Parathyroid adenoma (tissue), 2 donors: Measurements from ENCODE around the gene DNMBP.

ENCODE experiments used
- H2AFZ ChIP-seq: fragments of 300-600 bp; sonication (generic); one replicate; pipeline ENCODE4 v1.7.0; 2017; ENCODE audit warnings: antibody characterized with exemption, mild to moderate bottlenecking
- H3K27ac ChIP-seq: fragments of 300-600 bp; sonication (generic); one replicate; pipeline ENCODE4 v1.7.0; 2017
- H3K27me3 ChIP-seq: fragments of 300-600 bp; sonication (generic); one replicate; pipeline ENCODE4 v1.7.0; 2017; ENCODE audit warnings: low read length; ENCODE audit not compliant: control insufficient read depth, insufficient read depth
- H3K36me3 ChIP-seq: fragments of 300-600 bp; sonication (generic); one replicate; pipeline ENCODE4 v1.7.0; 2017; ENCODE audit warnings: low read length; ENCODE audit not compliant: control insufficient read depth, insufficient read depth
- H3K4me1 ChIP-seq: fragments of 300-600 bp; sonication (generic); one replicate; pipeline ENCODE4 v1.7.0; 2017; ENCODE audit warnings: control low read depth
- H3K4me2 ChIP-seq: fragments of 300-600 bp; sonication (generic); one replicate; pipeline ENCODE4 v1.7.0; 2017; ENCODE audit warnings: low read length
- H3K4me3 ChIP-seq: fragments of 300-600 bp; sonication (generic); one replicate; pipeline ENCODE4 v1.7.0; 2017; ENCODE audit warnings: low read depth, low read length
- H3K79me2 ChIP-seq: fragments of 300-600 bp; sonication (generic); one replicate; pipeline ENCODE4 v1.7.0; 2017; ENCODE audit warnings: control low read depth
- H3K9ac ChIP-seq: fragments of 300-600 bp; sonication (generic); one replicate; pipeline ENCODE4 v1.7.0; 2017; ENCODE audit warnings: mild to moderate bottlenecking
- H3K9me3 ChIP-seq: fragments of 300-600 bp; sonication (generic); one replicate; pipeline ENCODE4 v1.7.0; 2017; ENCODE audit warnings: low read length; ENCODE audit not compliant: control insufficient read depth
- CTCF ChIP-seq: fragments of 300-600 bp; sonication (generic); IDR thresholded peaks from one replicate; pipeline ENCODE4 v1.7.0; 2017; ENCODE audit warnings: antibody characterized with exemption, mild to moderate bottlenecking
- donor health status: primary hyperparathyroidism.

DNMBP gene

DNA sequence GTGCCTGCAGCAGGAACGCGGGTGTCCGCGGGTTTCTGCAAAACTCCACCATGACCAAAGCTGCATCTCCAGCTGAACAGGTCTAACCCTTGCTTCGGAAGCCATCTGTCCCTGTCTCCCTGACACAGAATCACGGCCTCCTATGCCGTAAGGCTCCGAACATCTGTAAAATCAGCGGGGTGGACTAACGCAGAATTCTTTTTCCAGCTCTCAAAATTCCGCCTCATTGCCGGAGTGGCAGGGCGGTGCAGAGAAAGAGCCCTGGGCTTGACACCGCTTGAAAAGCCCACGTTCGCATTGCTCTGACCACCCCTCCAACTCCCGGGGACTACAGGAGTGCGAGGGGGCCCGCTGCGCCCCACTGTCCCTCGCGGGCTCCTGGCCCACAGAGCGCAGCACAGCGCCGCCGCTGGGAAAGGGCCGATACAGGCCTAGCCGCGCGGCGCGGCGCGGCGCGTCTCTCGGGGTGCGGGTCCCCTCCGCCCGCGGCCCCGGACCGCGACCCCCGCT, 409 bp downstream of the DNMBP start:
- Histone ChIP-seq H3K79me2 (peaks cover 24% of the 10 kb centered on the region), H3K9ac (peak overlapping the region; percentile 88), H2AFZ (peak overlapping the region; percentile 26), H3K4me1 (peaks cover 22% of the 10 kb centered on the region), H3K9me3 (no peaks in the 10 kb centered on the region), H3K27ac (peak overlapping the region; percentile 95), H3K4me2 (peak overlapping the region; percentile 94), H3K36me3 (no peaks in the 10 kb centered on the region), H3K4me3 (peak overlapping the region; percentile 80), H3K27me3 (no peaks in the 10 kb centered on the region)
- TF ChIP-seq CTCF: peak; percentile 29

DNA sequence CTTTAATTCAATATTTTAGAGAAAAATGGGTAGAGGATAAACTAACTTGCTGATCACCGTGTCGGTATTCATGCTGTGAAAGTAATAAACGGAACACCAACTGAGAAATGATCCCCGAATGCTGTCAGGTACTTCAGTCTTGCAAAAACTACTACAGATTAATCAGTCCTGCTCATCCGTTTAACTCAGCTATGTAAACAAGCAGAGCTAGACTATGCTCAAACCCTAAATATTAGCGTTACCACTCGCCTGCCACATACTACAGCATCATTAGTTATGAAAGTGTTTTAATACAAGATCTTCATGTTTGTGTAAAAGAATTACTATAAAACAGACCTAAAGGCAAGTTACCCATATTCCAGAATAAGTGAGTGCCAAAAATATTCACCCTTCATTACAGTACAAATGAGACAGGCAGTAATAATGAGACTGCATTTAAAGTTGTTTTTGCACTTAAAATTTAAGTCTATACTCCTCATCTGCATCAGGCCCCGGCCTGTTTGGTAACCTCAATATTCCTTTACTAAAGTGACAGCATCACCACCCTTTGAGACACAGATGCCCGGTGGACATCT, 952 bp downstream of the DNMBP start:
- no peaks in the 10 kb centered on the region for H3K27me3 ChIP-seq
- no peak for TF ChIP-seq CTCF
- no peaks in the 10 kb centered on the region for H3K9me3 ChIP-seq
- peak overlapping the region; percentile 80 for H3K4me3 ChIP-seq
- H3K27ac ChIP-seq: peak overlapping the region; percentile 95
- H3K9ac ChIP-seq: peak overlapping the region; percentile 88
- H3K4me1 ChIP-seq: peaks cover 19% of the 10 kb centered on the region
- peaks cover 25% of the 10 kb centered on the region for H3K79me2 ChIP-seq
- H3K36me3 ChIP-seq: no peaks in the 10 kb centered on the region
- H2AFZ ChIP-seq: peak overlapping the region; percentile 26
- peak overlapping the region; percentile 94 for H3K4me2 ChIP-seq

GRCh38 chr10:100008142-100008522, 1.6 kb downstream of the DNMBP start:
- Histone ChIP-seq H3K27ac (peak overlapping the region; percentile 95), H3K27me3 (no peaks in the 10 kb centered on the region), H3K4me3 (peak overlapping the region; percentile 80), H3K9me3 (no peaks in the 10 kb centered on the region), H3K4me2 (peak overlapping the region; percentile 94), H3K4me1 (peaks cover 22% of the 10 kb centered on the region), H3K36me3 (no peaks in the 10 kb centered on the region), H2AFZ (no peak overlapping the region), H3K79me2 (peaks cover 30% of the 10 kb centered on the region), H3K9ac (no peak overlapping the region)
- no peak for TF ChIP-seq CTCF

DNA sequence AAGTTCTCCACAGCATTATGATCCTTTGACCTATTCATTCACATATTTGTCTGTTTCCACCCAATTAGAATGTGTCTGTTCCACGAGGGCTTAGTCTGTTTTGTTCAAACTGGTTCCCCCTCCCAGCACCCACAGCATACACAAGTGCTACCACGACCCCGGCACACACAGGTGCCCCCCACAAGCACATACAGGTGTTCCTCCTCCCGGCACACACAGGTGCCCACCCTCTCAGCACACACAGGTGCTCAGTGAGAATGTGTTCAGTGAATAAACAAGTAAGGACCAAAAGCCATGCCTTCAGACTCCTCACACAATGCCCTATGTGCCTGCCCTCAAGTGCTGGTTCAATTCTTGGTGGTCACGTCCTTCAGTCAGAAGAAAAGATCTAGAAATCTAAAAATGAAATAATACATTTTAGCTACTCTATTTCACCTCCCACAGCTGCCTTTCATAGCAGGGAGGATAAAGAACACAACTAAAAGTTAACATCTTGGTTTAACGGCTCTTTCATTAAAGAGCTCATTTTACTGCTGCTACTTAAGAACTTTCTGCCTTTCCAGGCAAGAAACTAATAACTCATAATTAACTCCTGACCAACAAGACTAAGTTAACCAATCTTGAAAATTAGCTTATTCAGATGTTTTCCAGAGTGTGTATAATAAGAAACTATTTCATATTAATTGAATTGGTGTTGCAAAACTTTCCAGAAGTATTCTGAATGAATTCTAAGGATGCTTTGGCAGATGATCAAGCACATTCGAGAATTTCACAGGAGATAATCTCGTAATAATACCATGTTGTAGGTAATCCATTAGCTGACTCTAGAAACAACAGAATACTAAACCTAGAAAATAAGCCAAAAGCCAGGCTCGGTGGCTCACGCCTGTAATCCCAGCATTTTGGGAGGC, 2.3 kb downstream of the DNMBP start:
- Histone ChIP-seq H3K9ac (no peak overlapping the region), H3K4me2 (peak overlapping the region; percentile 94), H3K4me3 (peak overlapping the region; percentile 80), H3K36me3 (no peaks in the 10 kb centered on the region), H3K27ac (peak overlapping the region; percentile 95), H3K9me3 (no peaks in the 10 kb centered on the region), H3K79me2 (peaks cover 36% of the 10 kb centered on the region), H3K27me3 (no peaks in the 10 kb centered on the region), H3K4me1 (peaks cover 27% of the 10 kb centered on the region), H2AFZ (no peak overlapping the region)
- TF ChIP-seq CTCF: no peak
